T-helper 2 cell (primary cell): ENCODE data around the gene LRR1.

ENCODE experiments used
- DNase-seq, 5 experiments: peaks; one replicate each; pipeline versions ENCODE4 v3.0.0 to v3.0.0-alpha.2; 2012 to 2022
- total RNA-seq, 2 donors: gene quantifications; one replicate each; lab custom pipeline; 2026; lab: John Stamatoyannopoulos, UW

LRR1 gene, protein sequence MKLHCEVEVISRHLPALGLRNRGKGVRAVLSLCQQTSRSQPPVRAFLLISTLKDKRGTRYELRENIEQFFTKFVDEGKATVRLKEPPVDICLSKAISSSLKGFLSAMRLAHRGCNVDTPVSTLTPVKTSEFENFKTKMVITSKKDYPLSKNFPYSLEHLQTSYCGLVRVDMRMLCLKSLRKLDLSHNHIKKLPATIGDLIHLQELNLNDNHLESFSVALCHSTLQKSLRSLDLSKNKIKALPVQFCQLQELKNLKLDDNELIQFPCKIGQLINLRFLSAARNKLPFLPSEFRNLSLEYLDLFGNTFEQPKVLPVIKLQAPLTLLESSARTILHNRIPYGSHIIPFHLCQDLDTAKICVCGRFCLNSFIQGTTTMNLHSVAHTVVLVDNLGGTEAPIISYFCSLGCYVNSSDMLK
- 5.3 to 8.9 reads per million in 2 donors for total RNA-seq

DNA sequence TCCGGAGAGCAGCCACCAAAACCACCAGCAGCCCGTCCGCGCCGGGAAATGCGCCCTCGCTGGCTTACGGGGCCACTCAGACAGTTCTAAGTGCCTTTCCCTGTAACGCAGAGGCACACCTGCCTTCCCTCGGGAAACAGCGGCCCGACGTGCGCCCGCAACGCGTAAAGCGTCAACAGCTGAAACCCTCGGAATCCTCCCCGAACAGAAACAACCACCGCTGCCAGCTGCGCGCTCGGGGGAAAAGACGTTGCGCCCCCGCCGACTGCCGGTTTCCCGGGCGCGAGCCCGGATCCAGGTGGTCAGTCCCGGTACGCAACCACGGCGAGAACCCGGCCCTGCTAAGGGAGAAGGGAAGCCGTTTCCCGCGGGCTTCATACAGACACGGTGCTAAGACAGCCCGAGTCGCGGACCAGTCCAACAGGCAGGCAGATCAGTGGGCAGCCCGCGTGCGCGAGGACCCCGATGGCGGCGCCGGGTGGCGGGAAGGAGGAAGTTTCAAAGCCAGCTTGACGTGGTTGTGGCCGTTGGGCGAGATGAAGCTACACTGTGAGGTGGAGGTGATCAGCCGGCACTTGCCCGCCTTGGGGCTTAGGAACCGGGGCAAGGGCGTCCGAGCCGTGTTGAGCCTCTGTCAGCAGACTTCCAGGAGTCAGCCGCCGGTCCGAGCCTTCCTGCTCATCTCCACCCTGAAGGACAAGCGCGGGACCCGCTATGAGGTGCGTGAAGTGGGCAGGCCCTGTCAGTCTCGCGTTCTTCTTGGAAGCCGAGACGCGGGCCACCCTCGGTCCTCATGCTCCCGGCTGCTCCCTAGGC lies at the start of gene LRR1:
LRR1 (plus strand) TSS at position 456 of the 816 bp plus-strand sequence; CDS start at position 537, 81 bp downstream.
- peak; percentile 70 to 85 (median 79) for DNase-seq

DNA sequence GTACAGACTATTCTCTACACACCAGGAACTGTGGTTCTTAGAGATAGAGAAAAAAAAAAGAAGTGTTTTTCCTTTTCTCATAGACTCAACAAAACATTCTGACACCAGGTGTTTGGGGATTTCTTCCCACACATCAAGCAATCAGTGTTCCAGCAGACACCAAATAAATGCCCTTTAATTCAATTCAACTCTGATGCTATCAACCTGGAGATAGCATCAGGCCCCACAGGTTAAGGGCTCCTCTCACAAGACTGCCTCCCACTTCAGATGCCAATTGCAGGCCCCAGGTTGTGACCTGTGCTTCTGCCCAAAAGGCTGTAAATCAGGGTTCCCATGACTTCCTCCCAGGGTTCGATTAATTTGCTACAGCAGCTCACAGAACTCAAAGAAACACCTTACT lies 49.3 kb upstream of the LRR1 start:
- DNase-seq: no peak

DNA sequence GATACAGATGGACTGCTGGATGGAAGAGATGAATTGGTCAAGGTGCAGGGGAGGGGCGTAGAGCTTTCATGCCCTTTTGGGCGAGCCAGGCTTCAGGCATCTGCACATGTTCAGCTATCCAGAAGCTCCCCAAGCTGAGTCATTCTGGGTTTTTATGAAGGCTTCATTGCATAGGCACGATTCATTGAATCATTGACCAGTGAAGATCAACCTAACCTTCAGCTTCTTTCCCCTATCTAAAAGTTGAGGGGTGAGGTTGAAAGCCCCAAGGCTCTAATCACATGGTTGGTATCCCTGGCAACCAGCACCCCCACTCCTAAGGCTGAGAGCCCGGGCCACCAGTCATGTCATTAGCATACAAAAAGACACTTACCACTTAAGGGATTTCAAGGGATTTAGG lies 48.9 kb upstream of the LRR1 start:
- DNase-seq: no peak

DNA sequence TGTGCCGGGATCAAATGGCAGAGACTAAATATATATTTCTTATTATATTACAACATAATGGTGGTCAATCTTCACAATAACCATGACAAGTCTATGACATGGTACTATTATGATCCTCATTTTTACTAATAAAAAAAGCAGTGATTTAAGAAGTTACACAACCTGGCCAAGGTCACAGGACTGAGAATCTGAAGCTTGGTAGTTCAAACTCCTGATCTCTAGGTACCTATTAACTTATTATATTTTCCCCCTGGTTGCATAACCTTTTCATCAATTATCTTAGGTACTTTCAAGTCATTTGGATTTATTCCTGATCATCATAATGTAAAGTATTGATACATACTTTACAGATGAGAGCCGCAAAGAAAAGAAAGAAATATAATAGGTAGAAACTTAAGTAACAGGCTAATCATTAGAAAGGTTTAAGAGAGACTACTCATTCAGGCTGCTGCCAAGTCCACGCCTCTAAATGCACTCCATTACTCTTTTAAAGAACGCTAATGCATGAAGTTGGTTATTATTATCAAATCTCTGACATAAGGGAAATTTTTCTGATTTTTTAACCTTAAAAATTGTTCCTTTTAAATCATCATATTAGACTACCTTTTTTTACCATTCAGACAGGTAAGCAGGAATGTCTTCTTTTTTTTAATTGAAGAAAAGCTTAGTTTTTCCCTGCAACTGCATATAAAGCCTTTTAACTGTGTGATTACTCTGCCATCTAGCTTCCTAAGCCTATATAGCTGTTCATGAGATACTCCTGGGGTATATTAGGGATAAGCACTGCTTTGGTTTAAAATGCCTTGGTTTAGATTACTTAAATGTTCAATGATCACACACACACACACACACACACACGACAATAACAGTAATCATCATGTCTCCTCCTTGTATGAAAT lies 48.2 kb upstream of the LRR1 start:
- no peak for DNase-seq

DNA sequence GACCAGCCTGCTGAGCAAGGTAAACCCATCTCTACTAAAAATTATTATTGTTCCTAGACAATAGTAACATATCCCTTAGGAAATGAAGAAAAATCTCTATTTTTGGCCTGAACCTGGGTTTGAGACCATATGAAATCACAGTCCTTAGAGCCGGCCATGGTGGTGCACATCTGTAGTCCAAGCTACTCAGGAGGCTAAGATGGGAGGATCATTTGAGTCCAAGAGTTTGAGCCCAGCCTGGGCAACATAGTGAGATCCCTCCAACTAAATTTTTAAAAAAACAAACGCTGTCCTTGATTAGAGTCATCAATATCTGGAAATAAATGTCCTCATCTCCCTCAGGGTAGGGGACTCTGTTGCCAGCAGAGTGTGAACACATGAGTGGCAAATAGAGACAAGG lies 47.2 kb upstream of the LRR1 start:
- DNase-seq: no peak

DNA sequence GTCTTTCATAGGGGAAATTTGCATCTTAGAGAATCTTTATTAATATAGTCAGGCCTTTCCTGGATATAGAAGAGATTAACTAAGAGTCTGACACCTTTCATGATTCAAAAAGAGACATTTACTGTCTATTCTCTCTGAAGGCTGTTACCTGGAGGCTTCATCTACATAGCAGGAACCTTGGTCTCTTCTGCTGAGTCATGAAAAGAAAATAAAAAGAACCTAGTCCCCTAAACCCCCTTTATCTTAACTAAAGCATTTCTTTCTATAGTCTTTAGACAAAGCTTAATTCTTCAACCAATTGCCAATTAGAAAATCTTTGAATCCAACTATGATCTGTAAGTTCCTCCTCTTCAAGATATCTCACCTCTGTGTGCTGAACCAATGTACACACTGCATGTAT lies 45.6 kb upstream of the LRR1 start:
- DNase-seq: no peak

DNA sequence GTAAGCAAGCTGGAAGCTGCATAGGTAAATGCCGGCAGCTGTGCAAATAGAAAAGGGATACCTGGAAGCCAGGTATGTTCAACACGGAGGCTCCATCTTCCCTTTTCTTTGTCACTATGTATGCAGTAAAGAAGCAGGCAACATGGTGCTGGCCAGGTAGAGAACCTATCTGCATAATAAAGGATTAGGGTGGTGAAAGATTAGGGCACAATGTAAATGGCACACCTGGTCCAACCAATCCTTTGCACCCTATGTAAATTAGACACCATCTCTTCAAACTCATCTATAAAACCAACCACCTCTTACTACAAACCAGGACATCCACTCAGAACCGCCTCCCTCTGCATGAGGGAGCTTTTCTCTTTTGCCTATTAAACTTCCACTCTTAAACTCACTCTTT lies 44.8 kb upstream of the LRR1 start:
- DNase-seq: no peak

DNA sequence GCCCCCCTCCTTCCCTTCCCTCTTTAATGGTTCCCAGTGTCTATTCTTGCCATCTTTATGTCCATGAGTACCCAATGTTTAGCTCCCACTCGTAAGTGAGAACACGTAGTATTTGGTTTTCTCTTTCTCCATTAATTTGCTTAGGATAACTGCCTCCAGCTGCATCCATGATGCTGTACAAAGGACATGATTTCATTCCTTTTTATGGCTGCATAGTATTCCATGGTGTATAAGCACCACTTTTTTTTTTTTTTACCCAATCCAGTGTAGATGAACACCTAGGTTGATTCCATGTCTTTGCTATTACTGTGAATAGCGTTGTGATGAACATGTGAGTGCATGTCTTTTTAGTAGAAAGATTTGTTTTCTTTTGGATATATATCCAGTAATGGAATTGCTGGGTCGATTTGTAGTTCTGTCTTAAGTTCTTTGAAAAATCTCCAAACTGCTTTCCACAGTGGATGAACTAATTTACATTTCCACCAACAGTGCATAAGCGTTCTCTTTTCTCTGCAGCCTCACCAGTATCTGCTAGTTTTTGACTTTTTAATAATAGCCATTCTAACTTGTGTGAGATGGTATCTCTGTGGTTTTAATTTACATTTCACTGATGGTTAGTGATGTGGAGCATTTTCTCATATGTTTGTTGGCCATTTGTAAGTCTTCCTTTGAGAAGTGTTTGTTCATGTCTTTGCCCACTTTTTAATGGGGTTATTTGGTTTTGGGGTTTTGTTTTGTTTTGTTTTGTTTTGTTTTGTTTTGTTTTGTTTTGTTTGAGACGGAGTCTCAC lies 38.6 kb upstream of the LRR1 start:
- no peak for DNase-seq

DNA sequence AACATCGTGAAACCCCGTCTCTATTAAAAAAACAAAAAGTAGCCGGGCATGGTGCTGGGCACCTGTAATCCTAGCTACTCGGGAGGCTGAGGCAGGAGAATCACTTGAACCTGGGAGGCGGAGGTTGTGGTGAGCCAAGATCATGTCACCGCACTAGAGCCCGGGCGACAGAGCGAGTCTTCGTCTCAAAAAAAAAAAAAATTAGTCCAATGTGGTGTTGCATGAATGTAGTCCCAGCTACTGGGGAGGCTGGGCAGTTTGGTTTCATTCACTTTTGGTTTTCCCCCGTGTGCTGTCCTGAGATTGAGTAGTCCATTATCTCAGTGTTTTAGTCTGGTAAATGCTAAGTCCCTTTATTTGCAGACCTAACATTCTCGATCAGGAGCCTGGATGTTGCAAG lies 32.0 kb upstream of the LRR1 start:
- DNase-seq: no peak

DNA sequence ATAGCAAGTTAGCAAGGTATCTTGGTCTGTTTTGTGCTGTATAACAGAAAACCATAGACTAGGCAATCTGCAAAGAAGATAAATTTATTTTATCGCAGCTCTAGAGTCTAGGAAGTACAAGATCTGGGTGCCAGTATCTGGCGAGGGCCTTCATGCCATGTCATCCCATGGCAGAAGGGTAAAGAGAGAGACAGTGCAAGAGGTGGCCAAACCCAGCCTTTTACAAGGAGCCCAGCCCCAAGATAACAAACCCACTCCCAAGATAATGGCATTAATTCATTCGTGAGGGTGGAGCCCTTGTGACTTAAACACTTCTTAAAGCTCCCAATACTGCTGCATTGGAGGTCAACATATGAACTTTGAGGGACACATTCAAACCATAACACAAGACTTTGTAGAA lies 29.5 kb upstream of the LRR1 start:
- DNase-seq: no peak

DNA sequence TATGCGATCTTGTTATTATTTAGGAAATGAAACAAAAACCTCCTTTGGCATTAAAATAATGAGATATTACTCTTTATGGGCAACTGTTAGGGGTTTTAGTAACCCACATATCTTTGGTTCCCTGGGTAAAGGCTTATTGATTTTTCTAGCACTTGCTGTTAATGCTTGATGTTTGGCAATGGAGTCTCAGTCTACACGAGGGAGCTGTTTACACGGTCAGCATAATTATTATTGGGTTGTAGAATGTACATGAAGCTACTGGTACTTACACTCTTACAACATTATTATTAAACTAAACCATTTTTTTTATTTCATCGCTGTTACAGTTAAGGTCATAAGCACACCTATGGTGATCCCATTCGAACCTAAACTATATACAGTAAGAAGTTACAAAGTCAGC lies 24.7 kb upstream of the LRR1 start:
- no peak for DNase-seq

DNA sequence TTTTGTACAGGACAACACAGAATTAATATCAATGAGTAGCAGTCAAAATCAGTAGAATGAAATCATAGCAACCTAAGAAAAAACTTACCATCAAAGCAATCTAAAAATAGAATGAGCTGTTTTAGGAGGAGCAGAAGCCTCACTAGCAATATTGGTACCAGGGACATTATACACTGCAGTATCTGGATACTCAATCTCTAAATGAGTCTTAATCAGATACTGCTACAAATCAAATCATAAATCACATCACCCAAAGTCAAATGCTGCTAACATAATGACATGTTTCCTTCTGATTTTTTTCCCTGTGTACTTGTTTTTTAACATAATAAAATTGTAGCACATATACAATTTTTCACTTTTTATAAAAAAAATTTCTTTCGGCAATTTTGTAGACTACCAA lies 20.6 kb upstream of the LRR1 start:
- DNase-seq: peak in 1 of 5 experiments; percentile 35

DNA sequence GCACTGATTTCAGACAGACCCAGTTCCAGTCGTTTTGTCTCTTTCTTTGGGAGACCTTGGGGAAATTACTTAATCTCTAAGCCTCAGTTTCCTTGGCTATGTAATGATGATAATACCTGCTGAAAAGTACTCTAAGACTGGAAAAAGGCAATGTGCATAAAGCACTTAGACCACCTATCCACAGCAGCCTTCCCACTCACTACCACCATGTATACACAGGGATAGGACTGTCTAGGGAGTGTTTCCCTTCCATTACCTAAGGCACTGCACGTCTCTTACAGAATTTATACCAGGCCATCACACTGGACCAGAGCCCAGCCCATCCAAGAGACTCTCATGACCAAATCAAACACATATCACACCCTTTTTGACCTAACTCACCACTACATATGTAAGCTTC lies 18.9 kb upstream of the LRR1 start:
- no peak for DNase-seq

DNA sequence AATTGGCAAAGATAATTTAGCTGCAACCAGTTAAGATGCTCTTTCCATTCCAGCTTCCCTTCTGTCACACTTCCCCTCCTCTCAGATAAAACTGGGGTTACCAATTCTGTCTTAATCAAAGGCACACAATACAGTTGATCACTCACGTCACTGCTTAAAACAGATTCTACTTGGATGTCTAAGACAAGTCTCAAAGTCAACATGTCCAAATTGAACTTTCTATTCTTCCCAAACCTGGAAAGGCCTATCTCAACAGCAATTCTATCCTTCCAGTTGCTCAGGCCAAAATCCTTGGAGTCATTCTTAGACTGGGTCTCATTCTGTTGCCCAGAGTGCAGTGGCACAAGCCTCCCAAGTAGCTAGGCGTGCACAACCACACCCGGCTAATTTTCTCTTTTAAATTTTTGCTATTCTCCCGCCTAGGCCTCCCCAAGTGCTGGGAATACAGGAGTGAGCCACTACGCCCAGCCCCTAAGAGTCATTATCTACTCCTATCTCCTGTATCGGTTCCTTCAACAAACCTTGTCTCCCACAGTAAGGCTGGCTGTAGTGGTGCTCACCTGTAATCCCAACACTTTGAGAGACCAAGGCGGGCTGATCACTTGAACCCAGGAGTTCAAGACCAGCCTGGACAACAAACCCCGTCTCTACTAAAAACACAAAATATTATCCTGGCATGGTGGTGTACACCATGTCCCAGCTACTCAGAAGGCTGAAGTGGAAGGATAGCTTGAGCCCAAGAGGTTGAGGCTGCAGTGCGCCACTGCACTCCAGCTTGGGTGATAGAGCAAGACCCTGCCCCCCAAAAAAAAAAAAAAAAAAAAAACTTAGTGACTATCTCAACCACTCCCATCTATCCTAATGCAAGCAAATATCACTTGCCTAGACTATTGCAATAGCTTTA lies 17.3 kb upstream of the LRR1 start:
- no peak for DNase-seq

DNA sequence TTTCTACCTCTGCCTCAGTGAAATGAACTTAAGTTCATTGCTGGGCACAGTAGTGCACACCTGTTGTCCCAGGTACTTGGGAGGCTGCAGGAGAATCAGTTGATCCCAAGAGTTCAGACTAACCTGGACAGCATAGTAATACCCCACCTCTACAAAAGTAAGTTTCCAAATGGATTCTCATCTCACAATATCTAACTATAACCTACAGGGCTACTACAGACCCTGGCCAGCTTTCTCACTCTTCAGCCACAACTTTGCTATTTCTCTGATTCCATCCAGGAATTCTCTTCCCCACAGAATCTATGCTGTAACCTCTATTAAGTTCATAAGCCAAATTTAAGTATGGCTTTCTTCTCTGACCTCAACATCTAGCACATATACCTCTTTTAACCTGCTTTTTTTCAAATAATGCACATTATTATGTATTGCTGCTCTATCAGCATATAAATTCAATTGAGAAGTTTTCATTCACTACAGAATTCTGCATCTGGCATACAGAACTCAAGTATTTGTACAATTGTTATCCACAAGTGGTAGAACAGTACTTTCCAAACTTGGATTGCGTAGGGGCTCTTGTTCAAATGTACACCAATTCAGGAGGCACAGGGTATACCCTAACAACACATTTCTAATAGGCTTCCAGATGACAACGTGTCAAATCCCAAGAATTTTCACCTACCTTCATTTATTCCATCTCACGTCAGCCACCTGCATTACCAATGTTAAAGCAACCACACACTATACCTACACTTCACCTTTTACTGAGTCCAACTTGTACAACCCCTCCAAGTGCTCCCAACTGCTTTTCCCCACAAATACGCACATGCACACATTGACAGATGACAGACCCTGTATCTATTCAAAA lies 16.4 kb upstream of the LRR1 start:
- DNase-seq: no peak

DNA sequence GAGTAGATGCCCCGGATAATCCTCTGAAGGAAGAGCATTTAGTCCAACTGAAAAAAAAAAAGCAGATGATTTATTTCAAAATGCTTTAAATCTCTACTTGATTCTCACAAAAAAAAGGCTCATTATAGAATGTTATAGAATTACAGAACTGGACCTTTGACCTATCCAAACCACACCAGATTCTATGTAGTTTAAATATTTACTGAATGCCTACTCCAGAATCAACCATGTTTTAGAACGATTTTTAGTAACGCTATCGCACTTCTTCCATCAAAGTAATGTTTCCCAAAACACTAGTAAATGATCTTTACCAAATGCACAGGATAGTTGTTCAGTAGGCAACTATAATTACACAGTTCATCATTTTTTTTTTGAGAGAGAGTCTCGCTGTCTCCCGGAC lies 15.1 kb upstream of the LRR1 start:
- DNase-seq: no peak

DNA sequence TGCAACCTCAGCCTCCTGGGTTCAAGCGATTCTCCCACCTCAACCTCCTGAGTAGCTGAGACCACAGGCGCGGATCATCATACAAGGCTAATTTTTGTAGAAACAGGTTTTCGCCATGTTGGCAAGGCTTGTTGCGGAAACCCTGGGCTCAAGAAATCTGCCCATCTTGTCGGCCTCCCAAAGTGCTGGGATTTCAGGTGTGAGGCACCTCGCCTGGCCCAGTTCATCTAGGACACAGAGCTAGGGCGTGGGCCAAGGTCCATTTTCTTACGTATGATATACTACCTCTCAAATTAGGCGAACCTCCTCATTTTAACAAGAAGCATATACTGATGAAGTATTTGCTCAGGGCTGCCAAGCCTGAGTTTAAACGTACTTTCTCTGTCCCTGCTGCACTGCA lies 14.7 kb upstream of the LRR1 start:
- DNase-seq: no peak

DNA sequence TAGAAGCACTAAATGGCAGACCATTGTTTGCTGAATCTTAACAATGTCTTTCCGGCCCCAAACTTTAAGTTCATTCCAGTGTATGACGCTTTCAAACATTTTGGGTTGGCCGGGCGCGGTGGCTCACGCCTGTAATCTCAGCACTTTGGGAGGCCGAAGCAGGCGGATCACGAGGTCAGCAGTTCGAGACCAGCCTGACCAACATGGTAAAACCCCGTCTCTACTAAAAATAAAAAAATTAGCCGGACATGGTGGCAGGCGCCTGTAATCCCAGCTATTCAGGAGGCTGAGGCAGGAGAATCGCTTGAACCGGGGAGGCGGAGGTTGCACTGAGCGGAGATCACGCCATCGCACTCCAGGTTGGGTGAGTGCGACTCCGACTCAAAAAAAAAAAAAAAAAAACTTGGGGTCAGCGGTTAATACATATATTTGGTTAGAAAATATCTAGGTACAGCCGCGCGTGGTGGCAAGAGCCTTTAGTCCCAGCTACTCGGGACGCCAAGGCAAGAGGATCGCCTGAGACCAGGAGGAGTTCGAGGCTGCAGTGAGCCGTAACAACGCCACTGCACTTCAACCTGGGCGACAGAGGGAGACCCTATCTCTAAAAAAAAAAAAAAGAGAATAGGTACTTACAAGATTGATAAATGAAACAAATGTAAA lies 13.6 kb upstream of the LRR1 start:
- DNase-seq: peak in 1 of 5 experiments; percentile 34
